MM.1S (cell line): ENCODE data around the gene DMRT3.

Source experiments
- DNase-seq: peaks from one replicate; pipeline ENCODE4 v3.0.0-alpha.2; 2015
- H2AFZ ChIP-seq: fragments of 300-600 bp; sonication (generic); 2 replicates; pipeline ENCODE4 v1.6.0; 2016; ENCODE audit warnings: antibody characterized with exemption, low read length
- H3F3A ChIP-seq: fragments of 300-600 bp; sonication (generic); 2 replicates; pipeline ENCODE4 v1.6.1; 2016; ENCODE audit warnings: mild to moderate bottlenecking, antibody characterized with exemption, low read length, moderate library complexity, mixed read lengths; ENCODE audit not compliant: insufficient read depth
- H3K27ac ChIP-seq: fragments of 300-600 bp; sonication (generic); 2 replicates; pipeline ENCODE4 v1.5.1; 2016; ENCODE audit warnings: mild to moderate bottlenecking, low read length
- H3K27me3 ChIP-seq: fragments of 300-600 bp; sonication (generic); replicated peaks from 2 replicates; pipeline ENCODE4 v1.6.0; 2016; ENCODE audit warnings: low read length; ENCODE audit not compliant: insufficient read depth
- H3K36me3 ChIP-seq: fragments of 300-600 bp; sonication (generic); replicated peaks from 2 replicates; pipeline ENCODE4 v1.6.1; 2016; ENCODE audit warnings: mild to moderate bottlenecking, low read length, mixed read lengths; ENCODE audit not compliant: insufficient read depth
- H3K4me1 ChIP-seq: fragments of 300-600 bp; sonication (generic); 2 replicates; pipeline ENCODE4 v1.6.1; 2016; ENCODE audit warnings: low read length, mixed read lengths
- H3K4me2 ChIP-seq: fragments of 300-600 bp; sonication (generic); 2 replicates; pipeline ENCODE4 v1.6.0; 2016; ENCODE audit warnings: low read depth, low read length
- H3K4me3 ChIP-seq: fragments of 300-600 bp; sonication (generic); 2 replicates; pipeline ENCODE4 v1.5.1; 2016; ENCODE audit warnings: low read length, mixed read lengths
- H3K79me2 ChIP-seq: fragments of 300-600 bp; sonication (generic); 2 replicates; pipeline ENCODE4 v1.6.1; 2016; ENCODE audit warnings: mixed run types, low read length, mixed read lengths
- H3K9ac ChIP-seq: fragments of 300-600 bp; sonication (generic); 2 replicates; pipeline ENCODE4 v1.6.1; 2016; ENCODE audit warnings: low read length, mixed read lengths
- H3K9me2 ChIP-seq: fragments of 300-600 bp; sonication (generic); replicated peaks from 2 replicates; pipeline ENCODE4 v1.6.1; 2016; ENCODE audit warnings: mild to moderate bottlenecking, low read length, mixed read lengths; ENCODE audit not compliant: insufficient read depth
- H3K9me3 ChIP-seq: fragments of 300-600 bp; sonication (generic); replicated peaks from 2 replicates; pipeline ENCODE4 v1.6.1; 2016; ENCODE audit warnings: mild to moderate bottlenecking, low read length, mixed read lengths; ENCODE audit not compliant: insufficient read depth
- H4K20me1 ChIP-seq: fragments of 300-600 bp; sonication (generic); 2 replicates; pipeline ENCODE4 v1.6.1; 2016; ENCODE audit warnings: mild to moderate bottlenecking, low read length, moderate library complexity, mixed read lengths; ENCODE audit not compliant: insufficient read depth
- EZH2 ChIP-seq: fragments of 300-600 bp; sonication (generic); optimal IDR thresholded peaks from 2 replicates; pipeline ENCODE3; 2017; ENCODE audit warnings: low read depth, mild to moderate bottlenecking, antibody characterized with exemption, low read length, mixed read lengths
- EZH2phosphoT487 ChIP-seq: fragments of 300-600 bp; sonication (generic); IDR thresholded peaks from 2 replicates; pipeline ENCODE4 v1.6.1; 2018; ENCODE audit warnings: antibody characterized with exemption, low read length
- TF ChIP-seq, protein P1 (sequence below): fragments of 300-600 bp; sonication (generic); IDR thresholded peaks from 2 replicates; pipeline ENCODE4 v1.5.1; 2016; ENCODE audit warnings: antibody characterized with exemption, low read length, mixed read lengths

DMRT3 gene

DNA sequence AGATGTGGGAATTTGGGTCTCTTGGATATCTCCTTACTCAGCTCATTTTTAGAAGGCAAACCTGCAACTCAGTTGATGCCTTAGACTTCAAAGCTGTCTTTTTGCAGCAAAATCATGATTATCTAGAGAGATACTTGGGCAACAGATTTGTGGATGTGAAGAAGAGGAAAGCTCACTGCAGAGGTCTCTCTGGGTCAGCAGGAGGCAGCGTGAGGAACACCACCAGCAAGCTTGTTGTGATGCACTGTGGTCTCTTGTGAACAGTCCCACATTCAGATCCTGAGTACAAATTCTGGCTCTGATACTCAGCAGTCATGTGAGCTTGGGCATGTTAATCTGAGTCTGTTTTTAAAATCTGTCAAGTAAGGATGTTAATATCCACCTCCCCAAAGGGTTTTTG is 26.3 kb upstream of the DMRT3 start:
- no peak for TF ChIP-seq EZH2phosphoT487
- TF ChIP-seq, protein P1, sequence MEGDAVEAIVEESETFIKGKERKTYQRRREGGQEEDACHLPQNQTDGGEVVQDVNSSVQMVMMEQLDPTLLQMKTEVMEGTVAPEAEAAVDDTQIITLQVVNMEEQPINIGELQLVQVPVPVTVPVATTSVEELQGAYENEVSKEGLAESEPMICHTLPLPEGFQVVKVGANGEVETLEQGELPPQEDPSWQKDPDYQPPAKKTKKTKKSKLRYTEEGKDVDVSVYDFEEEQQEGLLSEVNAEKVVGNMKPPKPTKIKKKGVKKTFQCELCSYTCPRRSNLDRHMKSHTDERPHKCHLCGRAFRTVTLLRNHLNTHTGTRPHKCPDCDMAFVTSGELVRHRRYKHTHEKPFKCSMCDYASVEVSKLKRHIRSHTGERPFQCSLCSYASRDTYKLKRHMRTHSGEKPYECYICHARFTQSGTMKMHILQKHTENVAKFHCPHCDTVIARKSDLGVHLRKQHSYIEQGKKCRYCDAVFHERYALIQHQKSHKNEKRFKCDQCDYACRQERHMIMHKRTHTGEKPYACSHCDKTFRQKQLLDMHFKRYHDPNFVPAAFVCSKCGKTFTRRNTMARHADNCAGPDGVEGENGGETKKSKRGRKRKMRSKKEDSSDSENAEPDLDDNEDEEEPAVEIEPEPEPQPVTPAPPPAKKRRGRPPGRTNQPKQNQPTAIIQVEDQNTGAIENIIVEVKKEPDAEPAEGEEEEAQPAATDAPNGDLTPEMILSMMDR, result peak; percentile 34
- Histone ChIP-seq H3F3A (no peaks in the 10 kb centered on the region), H3K36me3 (no peaks in the 10 kb centered on the region), H3K4me2 (no peak overlapping the region), H4K20me1 (no peaks in the 10 kb centered on the region), H3K9me3 (no peaks in the 10 kb centered on the region), H3K27me3 (no peaks in the 10 kb centered on the region), H3K9ac (no peak overlapping the region), H3K27ac (no peak overlapping the region), H3K9me2 (no peaks in the 10 kb centered on the region), H3K4me3 (no peak overlapping the region), H2AFZ (no peak overlapping the region), H3K4me1 (no peaks in the 10 kb centered on the region; the same call in 1 of the 2 replicates), H3K79me2 (no peaks in the 10 kb centered on the region)
- DNase-seq, result no peak

DNA sequence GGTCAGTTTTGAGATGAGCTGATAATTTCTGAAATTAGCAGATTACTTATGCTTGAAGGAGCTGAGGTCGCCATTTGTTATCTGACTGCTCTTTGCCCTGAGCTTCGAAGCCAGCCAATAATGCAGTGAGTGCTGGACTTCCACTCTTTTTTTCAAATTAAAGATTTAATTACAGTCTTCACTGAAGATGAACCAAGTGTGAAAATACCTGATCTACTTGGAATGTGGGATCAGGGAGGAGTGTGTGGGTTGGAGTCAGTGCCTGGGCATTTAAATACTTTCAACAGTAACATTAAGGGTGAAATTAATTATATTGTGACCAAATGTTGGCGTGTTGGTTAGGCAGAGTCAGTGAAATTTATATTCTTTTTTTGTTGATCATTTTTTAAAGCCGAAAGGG is 23.9 kb upstream of the DMRT3 start:
- Histone ChIP-seq H3K27me3 (no peaks in the 10 kb centered on the region), H3K9me2 (no peaks in the 10 kb centered on the region), H3K4me3 (no peak overlapping the region), H3K27ac (no peak overlapping the region), H3K4me1 (no peaks in the 10 kb centered on the region; the same call in 1 of the 2 replicates), H3K79me2 (no peaks in the 10 kb centered on the region), H3K9me3 (no peaks in the 10 kb centered on the region), H3K4me2 (no peak overlapping the region), H3K9ac (no peak overlapping the region), H3F3A (no peaks in the 10 kb centered on the region), H2AFZ (no peak overlapping the region), H4K20me1 (no peaks in the 10 kb centered on the region), H3K36me3 (no peaks in the 10 kb centered on the region)
- TF ChIP-seq EZH2phosphoT487 (no peak), EZH2 (no peak)
- TF ChIP-seq, protein P1, result no peak
- no peak for DNase-seq

- H3F3A ChIP-seq, result no peaks in the 10 kb centered on the region
- no peak for DNase-seq
- H3K9ac ChIP-seq, result no peak overlapping the region
- no peak overlapping the region for H3K4me2 ChIP-seq
- H3K79me2 ChIP-seq, result no peaks in the 10 kb centered on the region
- no peaks in the 10 kb centered on the region for H4K20me1 ChIP-seq
- no peaks in the 10 kb centered on the region for H3K27me3 ChIP-seq
- no peaks in the 10 kb centered on the region for H3K36me3 ChIP-seq
- no peaks in the 10 kb centered on the region for H3K9me3 ChIP-seq
- no peak overlapping the region for H3K4me3 ChIP-seq
- no peak overlapping the region for H2AFZ ChIP-seq
- no peaks in the 10 kb centered on the region for H3K4me1 ChIP-seq
- TF ChIP-seq EZH2phosphoT487 (no peak), EZH2 (no peak)
- TF ChIP-seq, protein P1, result no peak
- H3K27ac ChIP-seq, result no peak overlapping the region
- H3K9me2 ChIP-seq, result no peaks in the 10 kb centered on the region
Measured at GRCh38 chr9:959105-959504, 17.4 kb upstream of the DMRT3 start.

DNA sequence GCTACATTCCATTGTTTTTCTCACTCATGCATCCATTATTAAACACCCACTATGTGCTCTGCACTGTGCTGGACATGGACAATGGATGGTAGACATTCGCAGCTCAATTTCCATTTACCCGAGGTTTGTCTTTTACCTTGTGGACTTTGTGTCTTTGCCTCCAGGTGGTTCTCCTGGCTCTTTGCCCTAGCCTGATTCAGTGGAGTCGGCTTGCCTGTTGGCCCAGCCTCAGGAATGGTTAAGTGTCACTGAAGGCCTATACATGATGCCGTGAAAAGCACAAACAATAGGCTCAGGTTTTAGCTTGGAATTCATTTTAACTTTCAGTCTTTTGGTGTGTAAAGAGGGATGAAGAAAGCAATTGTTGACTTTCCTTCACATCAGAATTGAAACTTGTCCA is 16.5 kb upstream of the DMRT3 start:
- DNase-seq, result no peak
- no peak overlapping the region for H2AFZ ChIP-seq
- TF ChIP-seq, protein P1, result no peak

More for the DNA sequence above, 16.5 kb upstream of the DMRT3 start:
- Histone ChIP-seq H4K20me1 (no peaks in the 10 kb centered on the region), H3K9ac (no peak overlapping the region), H3K27me3 (no peaks in the 10 kb centered on the region), H3K79me2 (no peaks in the 10 kb centered on the region), H3K4me3 (no peak overlapping the region), H3K9me2 (no peaks in the 10 kb centered on the region), H3K27ac (no peak overlapping the region), H3K36me3 (no peaks in the 10 kb centered on the region), H3F3A (no peaks in the 10 kb centered on the region), H3K4me1 (no peaks in the 10 kb centered on the region), H3K4me2 (no peak overlapping the region), H3K9me3 (no peaks in the 10 kb centered on the region)
